GM12878 (cell line): ENCODE data around the gene PDCD10. TPM values are rescaled to one million over a fixed set of nuclear protein-coding genes. Genes with fewer than 3 reads are reported as not detected.

Experiments
- ATAC-seq: fragments of 200-7000 bp; cut with Tn5 transposase; 3 replicates; pipeline ENCODE4 v1.9.1; 2020; ENCODE audit warnings: mild to moderate bottlenecking, moderate library complexity
- Bru-seq: library from RNA; stranded (reverse); fragments of 400-500 nt; gene quantifications from one replicate; lab custom pipeline; 2021; lab: Mats Ljungman, UMichigan
- BruChase-seq, 2 experiments: library from RNA; stranded (reverse); fragments of 400-500 nt; gene quantifications; one replicate each; lab custom pipeline; 2021; lab: Mats Ljungman, UMichigan
- BruUV-seq: library from RNA; stranded (reverse); fragments of 400-500 nt; replicated peaks from 2 replicates; lab custom pipeline; 2021; lab: Mats Ljungman, UMichigan
- CTCF ChIA-PET: fragments of 300-600 bp; sonication (Branson Sonifier 250); formaldehyde crosslinking; extraction: SDS; loops from one replicate; lab custom pipeline; 2021; ENCODE audit warnings: inconsistent platforms; lab: Yijun Ruan, JAX
- POLR2A ChIA-PET: fragments of 350-600 bp; formaldehyde crosslinking; extraction: SDS; loops from one replicate; lab custom pipeline; 2021; ENCODE audit warnings: inconsistent platforms; lab: Charles Lee
- RAD21 ChIA-PET: fragments of 300-600 bp; sonication (Branson Sonifier 250); formaldehyde crosslinking; loops from one replicate; lab custom pipeline; 2023; ENCODE audit warnings: antibody characterized with exemption; ENCODE audit not compliant: unreplicated experiment; lab: Charles Lee
- SMC1A ChIA-PET: fragments of 300-600 bp; sonication (Branson Sonifier 250); formaldehyde crosslinking; loops from one replicate; lab custom pipeline; 2023; ENCODE audit not compliant: unreplicated experiment, uncharacterized antibody; lab: Charles Lee
- DNase-seq: peaks from one replicate; pipeline ENCODE4 v3.0.0-alpha.2; 2011; ENCODE audit warnings: low read depth, low spot score
- FAIRE-seq: peaks from 3 replicates; lab custom pipeline; 2011; peaks lifted over from hg19 to GRCh38; lab: Jason Lieb, UNC
- H2AFZ ChIP-seq: 2 replicates; pipeline ENCODE4 v1.6.0; 2011; ENCODE audit warnings: low read depth, low read length, control low read depth; ENCODE audit not compliant: control insufficient read depth
- H3K27ac ChIP-seq: 2 replicates; pipeline ENCODE4 v1.5.1; 2011; ENCODE audit warnings: control low read depth; ENCODE audit not compliant: control insufficient read depth, insufficient read depth
- H3K27me3 ChIP-seq, 2 experiments: replicated peaks in 1 of 2; 2 replicates each; pipeline versions ENCODE4 v1.6.0 to v1.6.1; 2011; ENCODE audit warnings: low read length in 1 of 2; ENCODE audit not compliant: control insufficient read depth in 2 of 2, insufficient read depth in 2 of 2
- H3K36me3 ChIP-seq, 2 experiments: 2 replicates each; pipeline ENCODE4 v1.5.1; 2011; ENCODE audit warnings: low read length in 1 of 2; ENCODE audit not compliant: control insufficient read depth in 2 of 2, insufficient read depth in 2 of 2
- H3K4me1 ChIP-seq: 2 replicates; pipeline ENCODE4 v1.6.1; 2011; ENCODE audit warnings: mild to moderate bottlenecking, low read length, moderate library complexity, mixed read lengths; ENCODE audit not compliant: control insufficient read depth, insufficient read depth
- H3K4me2 ChIP-seq: 2 replicates; pipeline ENCODE4 v1.6.0; 2011; ENCODE audit warnings: control low read depth; ENCODE audit not compliant: control insufficient read depth, insufficient read depth
- H3K4me3 ChIP-seq: fragments of 200-600 bp; sonication (generic); 2 replicates; pipeline ENCODE4 v1.5.1; 2016
- H3K79me2 ChIP-seq: 2 replicates; pipeline ENCODE4 v1.6.0; 2011; ENCODE audit warnings: low read length; ENCODE audit not compliant: control insufficient read depth, insufficient read depth
- H3K9ac ChIP-seq: 2 replicates; pipeline ENCODE4 v1.8.0; 2011; ENCODE audit warnings: low read length, control low read depth, mixed read lengths; ENCODE audit not compliant: control insufficient read depth, insufficient read depth
- H3K9me3 ChIP-seq: replicated peaks from 3 replicates; pipeline ENCODE4 v1.5.1; 2011; ENCODE audit warnings: mild to moderate bottlenecking, low read length; ENCODE audit not compliant: control insufficient read depth, insufficient read depth
- H4K20me1 ChIP-seq: 2 replicates; pipeline ENCODE4 v1.6.0; 2011; ENCODE audit not compliant: control insufficient read depth, insufficient read depth
- BCLAF1 ChIP-seq: fragments of 450-650 bp; IDR thresholded peaks from 2 replicates; pipeline ENCODE4 v1.6.1; 2017; ENCODE audit warnings: antibody characterized with exemption, mild to moderate bottlenecking, moderate library complexity
- BRCA1 ChIP-seq: IDR thresholded peaks from 2 replicates; pipeline ENCODE4 v1.6.1; 2011; ENCODE audit warnings: low read depth, low read length, improper control_type of control experiment
- CREB1 ChIP-seq: IDR thresholded peaks from 2 replicates; pipeline ENCODE4 v1.6.1; 2012; ENCODE audit warnings: low read depth, mild to moderate bottlenecking, inconsistent platforms
- ESRRA ChIP-seq: IDR thresholded peaks from 2 replicates; pipeline ENCODE4 v1.6.1; 2012; ENCODE audit warnings: mild to moderate bottlenecking, low read length, improper control_type of control experiment
- FOXK2 ChIP-seq: fragments of 450-650 bp; IDR thresholded peaks from 2 replicates; pipeline ENCODE4 v1.6.1; 2017; ENCODE audit warnings: mild to moderate bottlenecking, moderate library complexity
- KDM1A ChIP-seq: fragments of 200-600 bp; sonication (generic); IDR thresholded peaks from 2 replicates; pipeline ENCODE4 v1.6.1; 2016; ENCODE audit warnings: borderline replicate concordance
- MAX ChIP-seq: IDR thresholded peaks from 2 replicates; pipeline ENCODE4 v1.6.1; 2012; ENCODE audit warnings: low read depth, low read length, improper control_type of control experiment
- POLR2AphosphoS5 ChIP-seq: IDR thresholded peaks from 2 replicates; pipeline ENCODE4 v1.6.1; 2011; ENCODE audit warnings: mild to moderate bottlenecking, low read length, inconsistent platforms
- SP1 ChIP-seq: IDR thresholded peaks from one replicate; pipeline ENCODE4 v1.6.1; 2011; ENCODE audit warnings: low read depth, low read length
- STAT3 ChIP-seq: IDR thresholded peaks from 2 replicates; pipeline ENCODE4 v1.6.1; 2011; ENCODE audit warnings: low read depth, low read length, improper control_type of control experiment
- TBL1XR1 ChIP-seq: IDR thresholded peaks from 2 replicates; pipeline ENCODE4 v1.6.1; 2012; ENCODE audit warnings: low read depth, low read length, improper control_type of control experiment
- TCF12 ChIP-seq: IDR thresholded peaks from 2 replicates; pipeline ENCODE4 v1.6.1; 2011; ENCODE audit warnings: low read depth, mild to moderate bottlenecking, low read length
- ZBTB33 ChIP-seq: fragments of 450-650 bp; IDR thresholded peaks from 2 replicates; pipeline ENCODE4 v1.6.1; 2017; ENCODE audit warnings: mild to moderate bottlenecking
- WGBS: methylation state at CpG from one replicate; pipeline ENCODE4 v1.1.6; 2016; ENCODE audit warnings: low lambda C conversion rate; ENCODE audit not compliant: insufficient replicate concordance, insufficient coverage; ENCODE audit errors: missing lambda C conversion rate; 5-methylcytosine and 5-hydroxymethylcytosine counted together
- in situ Hi-C: fragments of 300-500 bp; cut with MboI; formaldehyde crosslinking; loops from 9 replicates; pipeline ENCODE4 v1.14.3; 2018; ENCODE audit warnings: mixed read lengths
- intact Hi-C: fragments of 100-400 bp; cut with micrococcal nuclease; formaldehyde crosslinking; loops from one replicate; pipeline ENCODE4 v1.14.2; 2022; ENCODE audit not compliant: unreplicated experiment
- long read RNA-seq, 2 experiments: library from polyadenylated mRNA; unstranded; transcript quantifications; one replicate each; pipeline ENCODE4 v2.0.0, GENCODE V29; 2019 to 2020
- polyA minus RNA-seq, 3 experiments: library from RNA; depleted of rRNA, polyadenylated mRNA; stranded (reverse); fragments of >200 nt; gene quantifications; 2 replicates each; pipeline ENCODE4 v1.2.3, GENCODE V29; 2011
- polyA plus RNA-seq, 11 experiments: library from polyadenylated mRNA; depleted of rRNA in 4 of 11; unstranded in 6 of 11; stranded (reverse) in 5 of 11; fragments of >200 nt; fragmentation: Nextera tagmentation in 4 of 11; fragmentation: Illumina TruSeq in 1 of 11; extraction: Ambion mirVana in 4 of 11; extraction: Trizol in 1 of 11; gene quantifications; 1 replicate in 1 of 11; 2 replicates in 10 of 11; pipeline versions ENCODE4 v1.2.1 to v1.2.3, GENCODE V29; 2011 to 2016; ENCODE audit warnings: inconsistent platforms in 2 of 11, missing spikeins in 2 of 11, low read depth in 1 of 11
- total RNA-seq, 4 experiments: library from RNA; depleted of rRNA in 3 of 4; stranded (reverse); fragments of >200 nt in 3 of 4; fragmentation: Illumina TruSeq in 1 of 4; extraction: Trizol in 1 of 4; gene quantifications; 2 replicates each; pipeline versions ENCODE4 v1.2.1 to v1.2.3, GENCODE V29; 2013 to 2021

PDCD10 gene
- total RNA-seq (2013; cell fraction: nucleolus; rRNA removed) = 60.2 and 66.5 TPM in 2 replicates
- total RNA-seq (2014; rRNA removed) (88.1 and 89.3 TPM in 2 replicates), total RNA-seq (2014; rRNA removed; fragmentation: Illumina TruSeq; extraction: Trizol) (122 and 127 TPM in 2 replicates), total RNA-seq (2021) (55.8 and 64.1 TPM in 2 replicates), polyA plus RNA-seq (2011; rRNA removed) (100 and 170 TPM in 2 replicates), polyA plus RNA-seq (2014; fragmentation: Illumina TruSeq; extraction: Trizol) (141 and 181 TPM in 2 replicates), polyA plus RNA-seq (2014; fragmentation: Nextera tagmentation; extraction: Ambion mirVana) (100 to 1,000 TPM; 199 to 247 TPM), polyA plus RNA-seq (2014; rRNA removed) (96.3 and 102 TPM in 2 replicates), polyA plus RNA-seq (2016; fragmentation: Nextera tagmentation; extraction: Ambion mirVana) (100 to 1,000 TPM; 123 to 128 TPM), polyA minus RNA-seq (2011; rRNA and poly(A)+ RNA removed) (29.8 and 46.3 TPM in 2 replicates), Bru-seq, nascent RNA (percentile 91 among the genes with signal in this experiment), BruChase-seq, experiment 1, labeled RNA remaining after a 6-hour chase (percentile 78 among the genes with signal in this experiment), BruChase-seq, experiment 2, labeled RNA remaining after a 2-hour chase (percentile 85 among the genes with signal in this experiment)
- polyA plus RNA-seq (2011; ENCODE audit: low read depth) = 38.8 TPM
- 29.5 and 43.4 TPM in 2 replicates for polyA plus RNA-seq (2011; cell fraction: cytosol; rRNA removed)
- polyA plus RNA-seq (2011; cell fraction: nucleus; rRNA removed) = 28.5 and 28.7 TPM in 2 replicates
- polyA plus RNA-seq (2012) = 63.4 and 63.7 TPM in 2 replicates
- 17.0 and 22.2 TPM in 2 replicates for polyA minus RNA-seq (2011; cell fraction: cytosol; rRNA and poly(A)+ RNA removed)
- 28.8 and 41.1 TPM in 2 replicates for polyA minus RNA-seq (2011; cell fraction: nucleus; rRNA and poly(A)+ RNA removed)
- long read RNA-seq, experiment 1, transcript PDCD10-208 (9 exons, 1,360 nt) = minor isoform, 14 of 70 reads
- long read RNA-seq, experiment 1, transcript PDCD10-218 (8 exons, 1,276 nt) = major isoform, 42 of 70 reads
- long read RNA-seq, experiment 1, partial matches to known transcripts = 5 of 70 reads
- long read RNA-seq, experiment 1, other reads (novel, unspliced or antisense) = 5 of 70 reads
- long read RNA-seq, experiment 2, transcript PDCD10-202 (8 exons, 934 nt) = minor isoform, 6 of 246 reads
- long read RNA-seq, experiment 2, transcript PDCD10-208 (9 exons, 1,360 nt) = minor isoform, 62 of 246 reads
- long read RNA-seq, experiment 2, transcript PDCD10-218 (8 exons, 1,276 nt) = major isoform, 138 of 246 reads
- long read RNA-seq, experiment 2, partial matches to known transcripts = 11 of 246 reads
- long read RNA-seq, experiment 2, other reads (novel, unspliced or antisense) = 21 of 246 reads

GRCh38 chr3:167734498-167735232, at the start of gene PDCD10:
PDCD10 (minus strand) TSS chr3:167734892; CDS start chr3:167720157, 14,735 bp downstream.
- under 1% methylated on average over 47 of the region's 49 CpGs for WGBS
- no peaks in the 10 kb centered on the region for H3K27me3 ChIP-seq
- no TSS peak for BruUV-seq
- H3K36me3 ChIP-seq = no peaks in the 10 kb centered on the region
- intact Hi-C loops = loop anchor here (5.0 to 10.0 kb wide), 2 partner anchors 148 to 360 kb away; partner anchors contain the start of gene GOLIM4
- in situ Hi-C loops = no loop called here
- peak within 1 kb of the TSS; percentile 99 for H2AFZ ChIP-seq
- ChIA-PET RAD21 (interaction anchor here (1.0 to 1.7 kb wide), 7 partner anchors 11 to 49 kb away, joined by 3 to 7 read pairs (median 5); no protein-coding TSS in a partner anchor), POLR2A (interaction anchor here (1.0 to 3.0 kb wide), 4 partner anchors 11 to 43 kb away, joined by 5 to 26 read pairs (median 10); no protein-coding TSS in a partner anchor), CTCF (interaction anchor here (0.8 to 3.3 kb wide), 7 partner anchors 9 to 243 kb away, joined by 3 to 23 read pairs (median 7); no protein-coding TSS in a partner anchor), SMC1A (interaction anchor here (1.0 to 3.0 kb wide), 8 partner anchors 10 to 82 kb away, joined by 3 to 36 read pairs (median 4); no protein-coding TSS in a partner anchor)
- peak within 1 kb of the TSS; percentile 97 for H3K4me3 ChIP-seq
- peak; percentile 98 for DNase-seq
- FAIRE-seq = peak; percentile 98
- peaks cover 49% of the 10 kb centered on the region for H3K79me2 ChIP-seq
- H3K4me1 ChIP-seq = peaks cover 3% of the 10 kb centered on the region; the same call in 1 of the 2 replicates
- no peaks in the 10 kb centered on the region for H3K9me3 ChIP-seq
- H4K20me1 ChIP-seq = peaks cover 4% of the 10 kb centered on the region; the same call in 1 of the 2 replicates
- peak within 1 kb of the TSS; percentile 90 for H3K4me2 ChIP-seq
- peak; percentile 91 for ATAC-seq
- peak within 1 kb of the TSS; percentile 86 for H3K27ac ChIP-seq
- H3K9ac ChIP-seq = peak within 1 kb of the TSS; percentile 76
- TF ChIP-seq STAT3 (no peak), POLR2AphosphoS5 (peak; percentile 78), ESRRA (peak; percentile 76; the same call in 1 of the 2 replicates), FOXK2 (no peak), SP1 (peak; percentile 77), BCLAF1 (no peak), BRCA1 (no peak), MAX (peak; percentile 28; the same call in 1 of the 2 replicates), KDM1A (no peak), ZBTB33 (no peak), CREB1 (peak; percentile 90), TBL1XR1 (peak; percentile 74), TCF12 (peak; percentile 48; the same call in 1 of the 2 replicates)
